GM04503 (cell line): ENCODE results near the gene FYB1.

ENCODE experiments used
- DNase-seq: peaks from one replicate; pipeline ENCODE4 v3.0.0-alpha.2; 2012; ENCODE audit warnings: low read depth

FYB1 gene

DNA sequence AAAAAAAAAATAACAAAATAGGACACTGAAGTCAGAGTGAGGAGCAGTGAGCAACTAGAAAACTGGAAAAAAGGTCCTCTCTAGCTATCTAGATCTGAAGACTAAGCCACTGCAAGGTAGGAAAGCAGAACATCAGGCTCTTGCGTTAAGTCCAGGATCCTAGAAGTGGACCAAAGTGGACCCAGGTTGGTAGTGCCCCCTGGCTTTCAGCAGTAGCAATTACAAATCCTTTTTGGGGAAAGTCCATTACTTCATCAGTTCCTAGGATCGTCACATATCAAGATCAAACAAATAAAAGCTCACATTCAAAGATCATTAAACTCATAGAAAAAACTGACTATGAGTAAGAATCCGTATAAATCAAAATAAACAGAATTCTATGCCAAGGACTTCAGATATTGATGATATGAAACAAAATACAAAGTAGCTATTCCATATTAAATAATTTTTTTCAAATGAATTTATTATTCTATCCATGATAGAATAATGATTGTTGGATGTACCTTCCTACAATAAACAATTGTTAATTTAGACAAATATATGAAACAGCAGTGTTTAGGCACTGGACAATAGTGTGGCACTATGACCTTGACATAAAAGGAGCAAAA lies 138.7 kb downstream of the FYB1 start:
- DNase-seq, result no peak

DNA sequence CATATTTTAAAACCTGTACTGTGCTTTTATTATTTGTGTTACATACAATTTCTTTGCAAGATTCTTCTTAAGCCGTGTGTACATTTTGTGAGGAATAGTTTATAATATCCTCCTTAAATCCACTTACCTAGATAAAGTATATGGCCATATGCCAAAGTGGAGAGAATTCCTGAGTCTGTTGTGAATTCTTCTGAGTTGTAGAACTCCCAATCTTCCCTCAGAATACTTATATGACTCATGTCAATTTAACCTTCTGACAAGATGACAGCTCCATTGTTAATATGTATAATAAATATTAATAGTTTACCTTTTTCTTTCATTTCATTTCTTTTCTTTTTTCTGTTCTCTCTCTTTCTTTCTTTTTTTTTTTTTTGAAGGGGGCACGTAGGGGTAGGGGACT lies 139.2 kb downstream of the FYB1 start:
- DNase-seq, result no peak

DNA sequence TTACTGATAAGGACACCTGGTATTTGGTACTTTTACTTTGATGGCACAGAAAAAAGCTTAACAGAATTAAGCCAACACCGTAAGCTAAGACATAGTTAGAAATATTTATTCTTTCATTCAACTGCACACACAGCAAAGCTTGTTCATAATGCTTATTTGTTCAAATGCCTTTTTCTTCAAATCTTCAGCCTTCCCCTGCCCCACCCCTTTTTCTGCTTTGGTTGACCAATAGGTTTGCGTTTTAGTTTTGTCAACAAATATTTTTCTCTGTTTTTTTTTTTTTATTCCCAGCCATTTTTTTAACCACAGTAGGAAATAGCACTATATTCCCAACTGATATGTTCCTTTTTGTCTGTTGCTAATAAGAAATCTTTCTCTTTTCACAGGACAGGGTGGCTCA lies 140.2 kb downstream of the FYB1 start:
- no peak for DNase-seq

- DNase-seq, result no peak
Observed at GRCh38 chr5:39076757-39077728, 142.3 kb downstream of the FYB1 start.

DNA sequence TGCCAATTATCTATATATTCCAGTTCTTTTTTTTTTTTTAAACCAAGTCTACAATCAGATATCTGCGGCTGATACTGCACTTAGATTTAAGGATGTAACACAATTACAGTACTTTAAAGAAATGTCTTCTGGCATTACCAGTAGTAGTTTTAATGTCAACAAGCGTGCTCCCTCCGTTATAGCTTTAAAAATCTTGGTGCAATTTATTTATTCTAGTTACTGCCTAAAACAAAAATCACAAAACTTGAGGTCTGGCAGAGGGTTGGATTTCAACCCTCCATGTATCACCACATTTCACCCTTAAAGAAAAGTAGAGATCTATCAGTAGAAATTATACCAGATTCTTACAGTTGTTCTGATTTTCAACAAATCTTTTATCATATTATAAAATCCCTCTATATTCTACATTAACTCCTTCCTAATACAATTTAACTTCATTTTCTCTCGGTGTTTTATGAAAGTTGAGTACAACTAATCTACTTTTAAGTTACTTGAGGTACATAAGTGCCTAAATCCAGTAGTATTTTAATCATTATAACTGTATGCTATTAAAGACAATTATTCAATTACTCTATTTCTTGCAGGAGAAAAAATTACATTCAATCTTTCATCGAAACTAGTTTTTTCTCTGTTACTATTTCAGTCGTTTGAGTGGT lies 143.1 kb downstream of the FYB1 start:
- no peak for DNase-seq

DNA sequence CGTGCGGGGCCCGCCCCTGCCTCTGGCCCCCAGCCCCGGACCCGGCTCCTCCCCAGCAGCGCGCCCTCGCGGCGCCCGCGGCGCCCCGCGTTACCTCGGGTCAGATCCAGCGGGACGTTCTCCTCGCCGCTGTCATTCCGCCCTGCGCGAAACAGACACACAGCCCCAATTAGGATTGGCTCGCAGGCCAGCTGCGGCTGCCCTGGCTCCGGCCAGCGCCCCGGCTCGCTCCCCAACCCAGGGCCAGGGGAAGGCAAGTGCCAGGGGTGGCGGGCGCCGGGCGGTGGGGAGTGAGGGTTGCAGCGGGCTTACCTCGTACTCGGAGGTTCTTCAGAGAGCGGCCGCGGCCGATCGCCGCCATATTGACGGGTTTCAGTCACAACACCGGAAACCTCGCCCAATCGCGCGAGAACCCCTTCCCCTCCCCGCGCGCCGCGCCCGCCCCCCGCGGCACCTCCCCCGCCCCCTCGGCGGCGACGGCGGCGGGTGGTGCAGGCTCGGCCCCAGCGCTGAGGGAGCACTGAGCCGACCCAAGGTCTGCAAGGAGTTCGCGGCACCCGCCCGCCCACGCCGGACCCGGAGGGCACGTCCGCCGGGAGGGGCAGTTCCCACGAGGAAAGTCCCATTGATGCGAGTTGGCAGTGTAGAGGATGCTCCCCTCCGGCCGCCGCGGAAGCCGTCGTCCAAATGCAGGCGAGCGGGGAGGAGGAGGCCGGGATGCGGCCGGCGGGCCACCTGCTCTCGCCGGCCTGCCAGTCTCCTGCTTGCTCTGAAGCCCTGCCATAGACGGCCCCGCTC lies 145.1 kb downstream of the FYB1 start, which contains the start of gene RICTOR:
TSS of gene RICTOR (minus strand) at position 383 of the 798 bp plus-strand sequence. CDS start at position 361, 22 bp downstream.
- DNase-seq, result no peak

GRCh38 chr5:39073767-39074016 lies 145.7 kb downstream of the FYB1 start:
- DNase-seq, result no peak

- no peak for DNase-seq
Observed at GRCh38 chr5:39072925-39073766, 146.2 kb downstream of the FYB1 start.

GRCh38 chr5:39068099-39068498 lies 151.3 kb downstream of the FYB1 start:
- no peak for DNase-seq

- DNase-seq, result no peak
Observed at GRCh38 chr5:39064450-39064849, 154.9 kb downstream of the FYB1 start.

DNA sequence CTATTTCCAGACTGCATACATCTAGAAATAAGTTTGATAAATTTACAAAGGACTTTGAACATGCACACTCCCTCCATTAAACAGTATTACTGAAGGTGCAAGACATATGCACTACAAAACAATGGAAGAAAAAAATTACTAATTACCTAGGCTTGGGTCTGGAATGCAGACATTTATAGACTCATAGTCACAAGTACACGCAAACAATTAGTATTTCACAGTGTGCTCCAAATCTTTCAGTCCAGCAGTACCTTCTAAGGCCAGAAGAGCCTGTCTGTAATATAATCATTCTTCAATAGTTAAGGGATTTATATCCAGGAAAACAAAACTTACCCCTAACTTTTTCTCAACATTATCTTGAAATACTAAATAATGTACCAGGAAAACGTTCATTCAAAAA lies 156.3 kb downstream of the FYB1 start:
- DNase-seq, result no peak

DNA sequence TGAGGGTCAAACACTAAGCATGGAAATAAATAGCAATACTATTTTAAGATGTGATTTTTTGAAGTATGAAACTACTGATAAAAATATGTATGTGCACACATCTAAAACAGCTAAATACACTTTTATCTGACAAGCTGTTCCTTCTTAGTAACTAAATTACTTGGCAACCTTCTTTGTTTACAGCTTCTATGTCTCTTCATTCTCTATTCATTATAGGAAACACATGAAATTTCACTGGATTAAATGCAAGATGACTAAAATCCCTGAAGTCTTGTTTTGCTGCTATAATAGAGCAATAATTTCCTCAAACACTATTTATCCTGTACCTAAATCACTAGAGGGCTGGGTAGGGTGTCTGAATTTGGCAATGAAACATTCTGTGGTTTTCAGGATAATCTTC lies 156.8 kb downstream of the FYB1 start:
- DNase-seq, result no peak

- no peak for DNase-seq
Observed at GRCh38 chr5:39062104-39062503, 157.3 kb downstream of the FYB1 start.

GRCh38 chr5:39059064-39059463 lies 160.3 kb downstream of the FYB1 start:
- no peak for DNase-seq

DNA sequence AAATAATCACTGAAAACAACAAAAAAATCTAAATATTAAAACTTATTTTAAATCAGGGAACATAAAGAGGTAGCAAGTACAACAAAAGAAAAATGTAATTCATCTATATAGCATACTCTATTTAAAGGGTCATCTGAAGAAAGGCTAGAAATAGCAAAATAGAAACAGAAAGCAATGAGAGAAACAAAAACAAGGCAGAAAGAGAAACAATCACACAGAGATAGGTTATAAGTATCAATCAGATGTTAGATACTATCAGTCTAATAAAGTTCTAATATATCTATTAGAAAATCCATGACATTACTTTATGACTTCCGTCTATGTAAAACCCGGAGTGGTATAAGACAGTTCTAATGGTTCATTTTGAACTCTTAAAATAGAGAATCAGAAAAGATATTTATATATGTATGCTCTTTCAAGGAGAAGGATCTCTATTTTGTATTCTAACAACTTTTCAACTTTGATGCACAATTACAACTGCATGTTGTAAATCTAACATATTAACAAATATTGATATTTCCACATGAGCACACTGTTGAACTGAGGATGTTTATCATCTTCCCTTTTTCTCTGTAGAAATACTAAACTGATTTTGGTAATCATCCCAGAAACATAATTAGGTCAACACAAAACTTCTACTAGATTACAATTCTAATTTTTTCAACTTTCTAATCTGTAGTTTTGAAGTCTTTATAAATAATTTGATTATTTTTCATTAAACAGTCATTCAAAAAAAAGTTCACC lies 161.0 kb downstream of the FYB1 start:
- no peak for DNase-seq

DNA sequence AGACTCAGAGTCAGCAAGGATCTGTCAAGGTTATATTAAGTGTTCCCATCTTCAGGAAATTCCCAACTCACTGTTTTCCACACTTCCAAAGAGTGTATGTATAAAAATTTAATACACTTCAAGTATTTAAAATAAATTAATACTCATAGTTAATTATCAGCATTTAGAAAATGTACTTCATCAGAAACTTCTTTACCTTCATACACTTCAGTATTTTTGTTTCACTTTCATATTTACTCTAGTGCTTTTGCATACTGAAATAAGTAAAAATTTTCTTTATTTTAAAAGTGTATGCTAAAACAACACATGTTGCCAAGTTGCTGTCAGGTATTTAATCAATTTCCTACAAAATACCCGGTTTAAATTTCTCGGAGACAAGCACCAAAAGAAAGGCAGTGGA lies 161.6 kb downstream of the FYB1 start:
- no peak for DNase-seq

GRCh38 chr5:39055768-39056398 lies 163.5 kb downstream of the FYB1 start:
- no peak for DNase-seq
